GM10266 (cell line): ENCODE results near the gene GNAI2.
"Not testable (repeated sequence)": the region's sequence is repeated elsewhere in the genome, so short reads cannot be mapped to it uniquely, and the experiment has no call there.

Source experiments
- DNase-seq: peaks from one replicate; pipeline ENCODE4 v3.0.0; 2012; ENCODE audit errors: extremely low spot score
- CTCF ChIP-seq: IDR thresholded peaks from 2 replicates; pipeline ENCODE4 v1.5.1; 2012; ENCODE audit warnings: mild to moderate bottlenecking, low read depth; ENCODE audit not compliant: control insufficient read depth, insufficient read depth; ENCODE audit errors: missing control alignments

Gene GNAI2

DNA sequence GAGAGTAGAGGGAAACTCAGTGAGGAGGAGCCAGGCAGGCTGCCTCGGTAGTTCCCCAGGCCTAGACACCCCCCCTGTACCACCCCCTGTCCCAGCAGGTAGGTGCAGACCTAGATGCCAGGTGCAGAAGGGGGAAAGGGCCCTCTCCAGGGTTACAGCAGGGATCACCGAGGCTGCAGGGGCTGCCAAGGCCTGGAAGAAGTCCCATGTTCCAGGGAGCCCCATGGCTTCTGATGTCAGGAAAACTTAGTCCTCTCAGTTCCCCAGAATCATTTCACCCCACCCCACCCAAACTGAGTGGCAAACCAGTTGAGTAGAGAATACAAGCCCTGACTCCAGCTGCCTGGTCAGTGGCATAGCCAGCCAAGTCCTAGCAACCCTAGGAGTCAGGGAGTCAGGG is 25.5 kb downstream of the GNAI2 start:
- no peak for TF ChIP-seq CTCF
- peak; percentile 42 for DNase-seq

DNA sequence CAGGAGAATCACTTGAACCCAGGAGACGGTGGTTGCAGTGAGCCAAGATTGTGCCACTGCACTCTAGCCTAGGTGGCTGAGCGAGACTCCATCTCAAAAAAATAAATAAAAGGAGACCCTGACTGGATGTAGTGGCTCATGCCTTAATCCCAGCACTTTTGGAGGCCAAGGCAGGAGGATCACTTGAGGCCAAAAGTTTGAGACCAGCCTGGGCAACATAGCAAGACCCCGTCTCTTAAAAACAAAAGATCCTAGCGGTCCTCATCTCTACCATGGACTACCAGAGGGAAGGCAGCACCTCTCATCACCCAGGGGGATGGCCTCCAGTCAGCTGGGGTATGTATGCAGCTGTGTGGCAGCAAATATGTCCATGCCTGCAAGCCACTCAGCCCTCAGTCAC is 26.2 kb downstream of the GNAI2 start:
- not testable (repeated sequence) for DNase-seq

- DNase-seq, result no peak
- TF ChIP-seq CTCF, result no peak
Observed at GRCh38 chr3:50262778-50263177, 26.8 kb downstream of the GNAI2 start.

DNA sequence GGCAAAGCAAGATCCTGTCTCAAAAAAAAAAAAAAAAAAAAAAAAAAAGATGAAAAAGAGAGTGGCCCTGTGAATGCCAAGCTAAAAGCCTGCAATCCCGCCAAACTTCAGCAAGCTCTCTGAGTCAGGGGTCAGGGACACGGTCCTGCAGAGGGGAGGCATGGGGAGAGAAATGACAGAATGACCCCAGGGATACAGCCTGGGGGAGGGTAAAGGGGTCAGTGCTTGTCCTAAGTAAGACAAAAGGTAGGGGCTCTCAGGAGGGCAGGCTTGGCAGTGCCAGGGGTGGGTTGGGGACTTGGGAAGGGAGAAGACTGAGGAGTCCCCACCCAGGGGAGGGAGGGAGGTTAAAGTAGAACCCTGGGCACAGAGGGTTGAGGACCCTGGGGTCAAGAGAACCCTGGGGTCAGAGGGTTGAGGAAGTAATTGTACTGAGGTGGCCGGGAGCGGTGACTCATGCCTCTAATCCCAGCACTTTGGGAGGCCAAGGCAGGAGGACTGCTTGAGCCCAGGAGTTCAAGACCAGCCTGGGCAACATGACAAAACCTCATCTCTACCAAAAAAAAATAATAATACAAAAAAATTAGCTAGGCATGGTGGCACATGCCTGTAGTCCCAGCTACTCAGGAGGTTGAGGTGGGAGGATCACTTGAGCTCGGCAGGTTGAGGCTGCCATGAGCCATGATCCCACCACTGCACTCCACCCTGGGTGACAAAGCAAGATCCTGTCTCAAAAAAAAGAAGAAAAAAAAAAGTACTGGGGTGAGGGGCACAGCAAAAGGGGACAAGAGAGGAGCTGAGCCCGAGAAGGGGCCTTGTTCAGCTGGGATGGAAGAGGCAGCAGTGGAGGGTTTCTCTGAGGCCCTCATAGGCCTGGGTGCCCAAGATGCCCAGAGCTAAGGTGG is 27.7 kb downstream of the GNAI2 start:
- no peak for DNase-seq
- TF ChIP-seq CTCF, result no peak

GRCh38 chr3:50264383-50264963 is 28.5 kb downstream of the GNAI2 start:
- TF ChIP-seq CTCF, result no peak
- DNase-seq, result no peak

- DNase-seq, result no peak
- no peak for TF ChIP-seq CTCF
Observed at GRCh38 chr3:50264964-50265485, 29.0 kb downstream of the GNAI2 start.

DNA sequence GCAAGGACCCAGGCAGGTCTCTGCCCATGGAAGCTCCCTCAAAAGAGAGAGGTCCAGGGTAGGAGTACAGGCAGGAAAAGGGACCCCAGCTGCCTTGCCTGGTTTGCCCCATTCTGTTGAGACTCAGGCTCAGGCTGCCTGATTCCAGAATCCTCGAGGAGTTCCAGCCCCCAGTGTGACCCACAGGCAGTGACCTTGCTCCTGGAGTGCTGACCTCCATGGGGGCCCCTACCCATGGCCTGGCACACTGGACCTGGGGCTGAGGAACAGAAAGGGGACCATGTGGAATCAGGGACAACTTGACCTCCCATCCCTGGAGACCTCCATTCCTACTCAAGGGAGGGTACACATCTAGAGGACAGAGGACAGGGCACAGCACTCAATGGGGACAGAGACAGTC is 29.6 kb downstream of the GNAI2 start:
- no peak for TF ChIP-seq CTCF

More for the DNA sequence above, 29.6 kb downstream of the GNAI2 start:
- DNase-seq, result peak; percentile 24
